ENCODE measurements around the gene POLR3K. TPM values are rescaled to one million over a fixed set of nuclear protein-coding genes. Genes with fewer than 3 reads are reported as not detected.

The POLR3K gene
- total RNA-seq, 1 donor from 2014 or later = 9.2 TPM

DNA sequence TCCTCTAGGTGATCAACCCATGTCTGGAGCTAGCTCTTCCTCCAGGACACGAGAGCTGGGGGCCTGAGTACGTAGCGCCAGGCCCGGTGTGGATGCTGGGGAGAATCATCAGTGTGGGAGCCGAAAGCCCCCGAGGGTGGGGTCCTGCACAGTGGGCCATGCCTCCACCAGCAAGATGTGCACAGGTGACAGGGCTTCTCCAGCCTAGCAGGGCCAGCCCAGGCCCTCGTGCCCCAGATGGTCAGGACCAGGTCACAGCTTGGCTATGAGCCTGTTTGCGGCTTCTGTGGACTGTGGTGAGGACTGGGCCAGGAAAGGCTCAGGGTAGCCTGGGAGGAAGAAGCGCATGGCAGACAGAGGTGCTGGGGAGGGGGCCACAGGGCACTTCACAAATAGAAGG lies 32.5 kb upstream of the POLR3K start:
- H3K36me3 ChIP-seq = no peaks in the 10 kb centered on the region
- Mint-ChIP-seq H3K4me1 (peaks cover 5% of the 10 kb centered on the region), H3K4me3 (peak overlapping the region; percentile 48), H3K27ac (no peak overlapping the region), H3K9me3 (no peaks in the 10 kb centered on the region), H3K27me3 (ENCODE audit: insufficient read depth, low read depth) (peaks cover 8% of the 10 kb centered on the region), H3K36me3 (peaks cover 15% of the 10 kb centered on the region)
- H3K4me2 ChIP-seq = no peak overlapping the region
- DNase-seq (ENCODE audit: low spot score) = no peak
- H3F3A ChIP-seq (ENCODE audit: low read depth) = no peaks in the 10 kb centered on the region
- H3K79me2 ChIP-seq (ENCODE audit: low read depth) = no peaks in the 10 kb centered on the region
- H2AFZ ChIP-seq (replicated peaks) = no peak overlapping the region
- H3K4me3 ChIP-seq = no peak overlapping the region
- H3K27me3 ChIP-seq = no peaks in the 10 kb centered on the region
- H3K4me1 ChIP-seq = no peaks in the 10 kb centered on the region
- no peak overlapping the region for H3K9ac ChIP-seq
- peaks cover 4% of the 10 kb centered on the region for H4K20me1 ChIP-seq (ENCODE audit: low read depth)
- TF ChIP-seq, protein P1, sequence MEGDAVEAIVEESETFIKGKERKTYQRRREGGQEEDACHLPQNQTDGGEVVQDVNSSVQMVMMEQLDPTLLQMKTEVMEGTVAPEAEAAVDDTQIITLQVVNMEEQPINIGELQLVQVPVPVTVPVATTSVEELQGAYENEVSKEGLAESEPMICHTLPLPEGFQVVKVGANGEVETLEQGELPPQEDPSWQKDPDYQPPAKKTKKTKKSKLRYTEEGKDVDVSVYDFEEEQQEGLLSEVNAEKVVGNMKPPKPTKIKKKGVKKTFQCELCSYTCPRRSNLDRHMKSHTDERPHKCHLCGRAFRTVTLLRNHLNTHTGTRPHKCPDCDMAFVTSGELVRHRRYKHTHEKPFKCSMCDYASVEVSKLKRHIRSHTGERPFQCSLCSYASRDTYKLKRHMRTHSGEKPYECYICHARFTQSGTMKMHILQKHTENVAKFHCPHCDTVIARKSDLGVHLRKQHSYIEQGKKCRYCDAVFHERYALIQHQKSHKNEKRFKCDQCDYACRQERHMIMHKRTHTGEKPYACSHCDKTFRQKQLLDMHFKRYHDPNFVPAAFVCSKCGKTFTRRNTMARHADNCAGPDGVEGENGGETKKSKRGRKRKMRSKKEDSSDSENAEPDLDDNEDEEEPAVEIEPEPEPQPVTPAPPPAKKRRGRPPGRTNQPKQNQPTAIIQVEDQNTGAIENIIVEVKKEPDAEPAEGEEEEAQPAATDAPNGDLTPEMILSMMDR (IDR thresholded peaks at IDR 0.05) = no peak
- TF ChIP-seq EZH2phosphoT487 (IDR thresholded peaks at IDR 0.05) (no peak), EZH2 (IDR thresholded peaks at IDR 0.05) (no peak)
- no peaks in the 10 kb centered on the region for H3K9me3 ChIP-seq (ENCODE audit: low read depth)
- no peak overlapping the region for H3K27ac ChIP-seq

DNA sequence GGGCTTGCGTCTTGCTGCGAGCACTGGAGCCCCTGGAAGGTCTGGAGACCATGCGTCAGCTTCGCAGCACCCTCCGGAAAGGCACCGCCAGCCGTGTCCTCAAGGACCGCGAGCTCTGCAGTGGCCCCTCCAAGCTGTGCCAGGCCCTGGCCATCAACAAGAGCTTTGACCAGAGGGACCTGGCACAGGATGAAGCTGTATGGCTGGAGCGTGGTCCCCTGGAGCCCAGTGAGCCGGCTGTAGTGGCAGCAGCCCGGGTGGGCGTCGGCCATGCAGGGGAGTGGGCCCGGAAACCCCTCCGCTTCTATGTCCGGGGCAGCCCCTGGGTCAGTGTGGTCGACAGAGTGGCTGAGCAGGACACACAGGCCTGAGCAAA lies 32.0 kb upstream of the POLR3K start:
- Histone ChIP-seq H3K27me3 (no peaks in the 10 kb centered on the region), H4K20me1 (ENCODE audit: low read depth) (peaks cover 4% of the 10 kb centered on the region), H3F3A (ENCODE audit: low read depth) (no peaks in the 10 kb centered on the region), H3K79me2 (ENCODE audit: low read depth) (no peaks in the 10 kb centered on the region), H3K4me1 (no peaks in the 10 kb centered on the region), H2AFZ (replicated peaks) (no peak overlapping the region), H3K36me3 (no peaks in the 10 kb centered on the region), H3K4me2 (no peak overlapping the region), H3K4me3 (no peak overlapping the region), H3K9ac (no peak overlapping the region), H3K9me3 (ENCODE audit: low read depth) (no peaks in the 10 kb centered on the region), H3K27ac (no peak overlapping the region)
- H3K9me3 Mint-ChIP-seq = no peaks in the 10 kb centered on the region
- H3K27me3 Mint-ChIP-seq (ENCODE audit: insufficient read depth, low read depth) = peaks cover 4% of the 10 kb centered on the region
- peaks cover 5% of the 10 kb centered on the region for H3K4me1 Mint-ChIP-seq
- DNase-seq (ENCODE audit: low spot score) = no peak
- no peak overlapping the region for H3K4me3 Mint-ChIP-seq
- peaks cover 11% of the 10 kb centered on the region for H3K36me3 Mint-ChIP-seq
- no peak for TF ChIP-seq EZH2 (IDR thresholded peaks at IDR 0.05)
- TF ChIP-seq EZH2phosphoT487 (IDR thresholded peaks at IDR 0.05) = no peak
- H3K27ac Mint-ChIP-seq = no peak overlapping the region

DNA sequence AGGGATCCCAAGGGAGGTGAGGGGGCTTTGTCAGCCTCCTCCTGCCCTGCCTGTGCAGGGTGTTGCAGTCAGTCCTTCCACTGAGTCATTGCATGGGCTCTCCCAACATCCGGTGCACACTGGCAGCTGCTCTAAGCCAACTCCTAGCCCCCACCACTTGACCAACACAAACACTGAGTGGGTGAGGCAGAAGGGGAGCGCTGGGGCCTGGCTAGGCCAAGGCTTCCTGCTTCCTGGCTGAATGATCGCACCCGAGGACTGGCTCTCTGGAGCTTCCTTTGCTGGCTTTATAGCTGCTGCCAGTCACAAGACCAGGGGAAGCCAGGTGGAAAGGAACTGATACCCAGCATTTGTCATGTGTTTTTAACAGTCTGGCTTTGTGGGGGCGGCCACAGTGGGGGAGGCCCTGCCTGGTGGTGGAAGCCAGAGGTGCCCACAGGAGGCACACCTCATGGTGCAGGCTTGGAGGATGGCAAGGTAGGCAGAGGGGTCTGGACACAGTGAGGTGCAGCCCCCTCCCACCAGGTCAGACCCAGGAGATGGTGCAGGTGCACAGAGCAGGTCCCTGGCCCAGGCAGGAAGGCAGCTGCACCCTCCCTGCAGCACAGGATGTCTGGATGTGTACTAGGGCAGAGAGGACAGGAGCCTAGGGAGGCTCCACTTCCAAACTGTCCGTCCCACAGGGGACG lies 31.5 kb upstream of the POLR3K start:
- Mint-ChIP-seq H3K9me3 (no peaks in the 10 kb centered on the region), H3K36me3 (peaks cover 11% of the 10 kb centered on the region), H3K27me3 (ENCODE audit: insufficient read depth, low read depth) (peaks cover 3% of the 10 kb centered on the region), H3K4me1 (peaks cover 5% of the 10 kb centered on the region), H3K4me3 (no peak overlapping the region), H3K27ac (no peak overlapping the region)
- H3K27me3 ChIP-seq = no peaks in the 10 kb centered on the region
- TF ChIP-seq, protein P1 (IDR thresholded peaks at IDR 0.05) = no peak
- TF ChIP-seq EZH2phosphoT487 (IDR thresholded peaks at IDR 0.05) (no peak), EZH2 (IDR thresholded peaks at IDR 0.05) (no peak)
- no peaks in the 10 kb centered on the region for H3K36me3 ChIP-seq
- H2AFZ ChIP-seq (replicated peaks) = no peak overlapping the region
- H3F3A ChIP-seq (ENCODE audit: low read depth) = no peaks in the 10 kb centered on the region
- no peaks in the 10 kb centered on the region for H3K79me2 ChIP-seq (ENCODE audit: low read depth)
- H3K4me1 ChIP-seq = no peaks in the 10 kb centered on the region
- no peak overlapping the region for H3K4me2 ChIP-seq
- H4K20me1 ChIP-seq (ENCODE audit: low read depth) = peaks cover 4% of the 10 kb centered on the region
- DNase-seq (ENCODE audit: low spot score) = no peak
- no peak overlapping the region for H3K9ac ChIP-seq
- H3K27ac ChIP-seq = no peak overlapping the region
- no peaks in the 10 kb centered on the region for H3K9me3 ChIP-seq (ENCODE audit: low read depth)
- H3K4me3 ChIP-seq = no peak overlapping the region

All from neural progenitor cell (in vitro differentiated cells).